AG10803 (cell line): ENCODE results near the gene PWWP2B.

Experiments
- DNase-seq: peaks from one replicate; pipeline ENCODE4 v3.0.0; 2010; ENCODE audit warnings: low read depth
- H3K4me3 ChIP-seq: 2 replicates; pipeline ENCODE4 v1.5.1; 2011; ENCODE audit warnings: mild to moderate bottlenecking, low read length, control low read depth
- TF ChIP-seq, protein P1 (sequence below): conservative IDR thresholded peaks from 2 replicates; pipeline ENCODE4 v1.5.1; 2011; ENCODE audit warnings: mild to moderate bottlenecking, low read length, control low read depth, inconsistent platforms

The PWWP2B gene

DNA sequence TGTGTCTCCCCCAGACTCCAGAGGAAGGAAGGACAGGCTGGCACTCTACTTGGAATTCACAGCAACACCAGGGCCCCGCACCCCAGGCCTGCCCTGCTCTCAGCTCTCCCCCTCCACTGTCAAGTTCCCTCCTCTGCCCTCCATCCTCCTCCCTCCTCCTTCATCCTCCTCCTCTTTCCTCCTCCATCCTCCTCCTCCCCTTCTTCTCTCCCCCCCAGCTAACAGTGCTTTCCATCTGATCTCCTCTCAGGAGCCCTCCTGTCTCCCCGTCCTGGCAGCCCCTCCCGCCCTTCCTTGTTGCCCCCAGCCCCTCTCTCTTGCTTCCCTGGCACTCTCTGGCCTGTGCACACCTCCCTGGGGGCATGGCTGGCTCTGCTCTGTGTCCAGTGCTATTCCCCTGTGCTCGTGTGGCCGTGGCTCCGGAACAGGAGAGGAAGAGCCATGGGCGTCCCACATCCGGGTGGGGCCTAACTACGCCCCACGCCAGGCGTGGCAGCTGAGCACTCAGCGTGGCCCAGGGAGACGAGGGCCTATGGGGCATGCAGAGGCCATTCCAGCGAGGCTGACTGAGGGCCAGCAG lies 64.2 kb downstream of the PWWP2B start:
- TF ChIP-seq, protein P1, sequence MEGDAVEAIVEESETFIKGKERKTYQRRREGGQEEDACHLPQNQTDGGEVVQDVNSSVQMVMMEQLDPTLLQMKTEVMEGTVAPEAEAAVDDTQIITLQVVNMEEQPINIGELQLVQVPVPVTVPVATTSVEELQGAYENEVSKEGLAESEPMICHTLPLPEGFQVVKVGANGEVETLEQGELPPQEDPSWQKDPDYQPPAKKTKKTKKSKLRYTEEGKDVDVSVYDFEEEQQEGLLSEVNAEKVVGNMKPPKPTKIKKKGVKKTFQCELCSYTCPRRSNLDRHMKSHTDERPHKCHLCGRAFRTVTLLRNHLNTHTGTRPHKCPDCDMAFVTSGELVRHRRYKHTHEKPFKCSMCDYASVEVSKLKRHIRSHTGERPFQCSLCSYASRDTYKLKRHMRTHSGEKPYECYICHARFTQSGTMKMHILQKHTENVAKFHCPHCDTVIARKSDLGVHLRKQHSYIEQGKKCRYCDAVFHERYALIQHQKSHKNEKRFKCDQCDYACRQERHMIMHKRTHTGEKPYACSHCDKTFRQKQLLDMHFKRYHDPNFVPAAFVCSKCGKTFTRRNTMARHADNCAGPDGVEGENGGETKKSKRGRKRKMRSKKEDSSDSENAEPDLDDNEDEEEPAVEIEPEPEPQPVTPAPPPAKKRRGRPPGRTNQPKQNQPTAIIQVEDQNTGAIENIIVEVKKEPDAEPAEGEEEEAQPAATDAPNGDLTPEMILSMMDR = no peak
- DNase-seq = no peak
- no peak overlapping the region for H3K4me3 ChIP-seq

DNA sequence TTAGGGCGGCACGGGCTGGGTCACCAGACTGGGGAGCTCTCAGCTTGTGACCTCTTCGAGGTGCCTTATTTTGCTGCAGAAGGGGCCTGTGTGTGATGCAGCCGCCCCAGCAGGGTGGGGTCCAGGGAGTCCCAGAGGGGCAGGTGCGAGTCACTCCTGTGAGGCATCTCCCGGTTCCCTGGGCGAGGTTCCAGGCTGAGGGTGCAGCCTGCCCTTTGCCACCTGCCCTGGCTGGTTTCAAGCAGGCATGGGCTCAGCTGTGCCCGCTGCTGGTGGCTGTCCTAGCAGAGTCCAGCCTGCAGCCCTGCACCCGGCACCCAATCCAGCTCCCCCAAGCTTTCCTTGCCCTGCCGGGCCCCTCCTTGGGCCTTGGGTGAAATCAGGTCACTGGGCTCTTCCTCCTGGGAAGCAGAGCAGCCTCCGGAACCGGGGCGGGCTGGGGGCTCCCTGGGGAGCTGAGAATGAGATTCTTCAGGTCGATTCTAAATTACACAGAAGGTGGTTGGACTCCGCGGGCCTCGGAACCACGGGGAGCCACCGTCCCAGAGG lies 64.8 kb downstream of the PWWP2B start:
- TF ChIP-seq, protein P1 = no peak
- no peak overlapping the region for H3K4me3 ChIP-seq
- DNase-seq = no peak

DNA sequence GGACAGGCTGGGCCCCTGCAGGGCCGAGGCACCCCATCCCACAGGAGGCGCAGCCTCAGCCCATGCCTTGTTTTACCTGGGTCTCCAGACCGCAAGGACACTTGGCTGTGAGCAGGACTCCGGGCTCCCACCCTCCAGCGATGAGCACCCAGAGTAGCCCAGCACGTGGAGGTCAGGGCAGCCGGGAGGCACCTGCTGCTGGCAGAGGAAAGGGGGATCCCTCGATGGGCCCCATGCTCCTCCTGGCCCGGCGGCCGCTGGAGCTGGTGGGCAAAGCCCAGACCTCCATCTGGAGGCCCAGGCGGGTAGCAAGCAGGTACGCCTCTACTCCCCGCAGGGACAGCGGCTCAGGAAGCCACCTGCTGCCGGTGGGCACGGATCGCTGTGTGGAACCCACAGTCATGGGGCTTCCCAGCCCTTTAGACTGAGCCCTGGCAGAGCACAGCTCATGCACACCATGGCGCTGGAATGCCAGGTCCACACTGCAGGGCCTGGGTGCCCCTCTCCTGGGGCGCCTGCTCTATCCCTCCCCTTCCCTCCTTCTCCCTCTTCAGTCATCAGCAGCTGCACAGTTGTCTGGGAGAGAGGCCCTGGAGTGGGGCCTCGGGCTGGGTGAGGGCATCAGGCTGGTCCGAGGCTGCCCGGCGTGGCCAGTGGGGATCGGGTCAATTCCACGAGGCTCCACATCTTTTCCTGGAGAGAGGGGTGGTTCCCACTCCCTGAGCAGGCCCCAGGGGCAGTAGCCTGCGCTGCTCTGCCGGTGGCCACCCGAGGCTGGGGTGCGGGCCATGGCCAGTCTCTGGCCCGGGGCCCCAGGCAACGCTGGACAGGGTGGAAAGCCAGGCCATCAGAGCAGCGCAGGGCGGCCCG lies 65.7 kb downstream of the PWWP2B start:
- DNase-seq = no peak
- TF ChIP-seq, protein P1 = no peak
- no peak overlapping the region for H3K4me3 ChIP-seq

DNA sequence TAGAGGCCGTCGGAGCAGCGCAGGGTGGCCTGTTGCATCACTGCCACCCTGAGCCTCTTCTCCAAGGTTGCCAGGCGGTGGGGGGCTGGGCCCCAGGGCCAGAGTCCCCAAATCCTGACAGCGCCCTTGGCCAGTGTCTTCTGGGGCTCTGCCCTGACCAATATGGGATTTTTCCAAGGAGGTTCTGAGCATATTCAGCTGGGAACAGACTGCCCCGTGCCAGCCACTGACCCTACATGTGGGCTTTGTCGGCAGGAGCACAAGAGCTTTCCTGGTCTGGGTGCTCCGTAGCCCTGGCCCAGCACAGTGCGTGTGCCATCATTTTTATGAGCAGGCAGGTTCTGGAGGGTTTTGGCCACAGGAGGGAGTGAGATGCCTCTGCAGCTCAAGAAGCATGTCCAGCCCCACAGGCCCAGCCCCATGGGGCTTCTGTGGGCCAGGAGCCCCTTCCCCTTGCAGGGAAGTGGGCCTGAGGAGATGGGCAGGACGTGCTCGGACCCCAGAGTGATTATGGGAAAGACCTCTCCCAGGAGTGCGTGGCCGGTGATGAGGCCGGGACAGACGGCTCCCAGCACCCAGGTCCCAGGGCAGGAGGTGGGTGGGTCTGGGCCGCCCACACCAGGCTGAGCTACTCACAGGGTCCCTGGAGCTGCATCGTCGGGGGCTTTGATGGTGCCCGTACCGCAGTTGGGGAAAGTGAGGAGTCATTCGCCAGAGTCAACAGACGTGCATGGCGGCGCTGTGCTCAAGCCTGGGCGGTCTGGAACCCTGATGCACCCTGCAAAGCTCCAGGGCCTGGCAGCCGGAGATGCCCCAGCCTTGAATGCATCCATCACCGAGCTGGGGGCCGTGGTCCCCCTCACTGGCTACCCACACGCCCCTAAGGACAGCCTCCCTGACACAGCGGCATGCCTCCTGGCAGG lies 66.6 kb downstream of the PWWP2B start:
- peak; percentile 25 for DNase-seq
- no peak overlapping the region for H3K4me3 ChIP-seq
- TF ChIP-seq, protein P1 = peak; percentile 45

DNA sequence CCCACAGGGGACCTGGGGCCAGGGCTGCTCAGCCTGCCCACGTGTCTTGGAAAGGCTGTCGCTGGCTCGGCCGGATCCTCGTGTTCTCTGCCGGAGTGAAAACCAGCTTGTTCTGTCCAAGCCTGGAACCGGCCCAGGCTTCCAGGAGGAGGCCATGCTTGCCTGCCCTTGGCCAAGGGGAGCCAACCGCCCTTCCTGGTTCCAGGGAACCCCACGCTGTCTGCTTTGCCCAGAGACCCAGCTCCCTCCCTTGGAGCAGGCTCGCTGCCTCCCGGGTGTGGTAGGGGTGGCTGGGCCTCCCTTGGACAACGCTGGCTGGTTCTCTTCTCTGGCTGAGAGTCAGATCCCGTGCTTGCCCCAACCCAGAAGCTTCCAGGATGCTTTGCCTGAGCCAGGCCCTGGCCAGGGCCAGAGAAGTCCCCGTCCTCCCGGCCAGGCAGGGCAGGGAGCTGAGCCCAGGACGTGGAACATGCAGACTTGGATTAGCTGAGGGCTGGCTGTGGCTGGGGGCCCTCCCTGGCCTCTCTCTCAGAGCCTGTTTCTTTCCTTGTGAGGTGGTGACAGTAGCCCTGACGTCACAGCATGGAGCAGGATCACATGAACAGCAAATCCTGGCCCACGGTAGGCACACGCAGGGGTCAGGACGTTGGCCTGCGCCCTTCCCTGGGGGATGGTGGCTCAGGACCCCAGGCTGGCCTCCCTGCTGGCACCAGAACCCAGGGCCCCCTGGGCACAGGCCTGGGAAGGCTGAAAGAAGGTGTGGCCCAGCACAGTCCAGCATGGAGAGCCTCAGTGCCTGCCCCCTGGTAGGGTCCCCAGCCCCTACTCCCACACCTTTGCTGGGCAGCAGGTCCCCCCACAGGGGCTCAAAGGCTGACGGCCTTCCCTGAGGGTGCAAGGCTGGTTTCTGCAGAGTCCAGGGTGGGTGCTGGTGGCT lies 67.5 kb downstream of the PWWP2B start:
- TF ChIP-seq, protein P1 = no peak
- peak; percentile 39 for DNase-seq
- H3K4me3 ChIP-seq = no peak overlapping the region
